SK-N-SH (cell line): ENCODE results near the gene TRPM2. TPM values are rescaled to one million over a fixed set of nuclear protein-coding genes. Genes with fewer than 3 reads are reported as not detected.

Experiments
- CTCF ChIA-PET: fragments of 300-600, 350-600 bp; formaldehyde crosslinking; extraction: SDS; loops from one replicate; lab custom pipeline; 2021; lab: Yijun Ruan, JAX
- POLR2A ChIA-PET: fragments of 350-600 bp; sonication (Branson Sonifier 250); formaldehyde crosslinking; extraction: SDS; loops from one replicate; lab custom pipeline; 2020; ENCODE audit warnings: antibody characterized with exemption, inconsistent platforms; lab: Yijun Ruan, JAX
- DNase-seq: peaks from one replicate; pipeline ENCODE4 v3.0.0; 2012
- H2AFZ ChIP-seq: fragments of 200-600 bp; sonication (generic); 2 replicates; pipeline ENCODE4 v1.8.1; 2016; ENCODE audit warnings: antibody characterized with exemption, mild to moderate bottlenecking, low read depth
- H3F3A ChIP-seq: fragments of 200-600 bp; sonication (generic); replicated peaks from 2 replicates; pipeline ENCODE3; 2016; ENCODE audit warnings: antibody characterized with exemption, mild to moderate bottlenecking; ENCODE audit not compliant: insufficient read depth
- H3K27ac ChIP-seq, 2 experiments: fragments of 200-500 bp in 1 of 2; fragments of 200-600 bp in 1 of 2; sonication (Bioruptor generic) in 1 of 2; sonication (generic), shearing (Covaris generic) in 1 of 2; 2 replicates each; pipeline versions ENCODE4 v1.5.1 to v1.6.1; 2014 to 2016; ENCODE audit warnings: low read depth in 2 of 2, inconsistent platforms in 1 of 2, low read length in 1 of 2, mild to moderate bottlenecking in 1 of 2, mixed read lengths in 1 of 2
- H3K27me3 ChIP-seq: fragments of 200-600 bp; sonication (generic), shearing (Covaris generic); 2 replicates; pipeline ENCODE4 v1.6.1; 2016; ENCODE audit warnings: mixed run types; ENCODE audit not compliant: insufficient read depth
- H3K36me3 ChIP-seq, 2 experiments: fragments of 200-500 bp in 1 of 2; fragments of 200-600 bp in 1 of 2; sonication (Bioruptor generic) in 1 of 2; sonication (generic) in 1 of 2; replicated peaks in 1 of 2; 2 replicates each; pipeline versions ENCODE3 to v1.5.1; 2014 to 2016; ENCODE audit warnings: low read length in 1 of 2, mild to moderate bottlenecking in 1 of 2; ENCODE audit not compliant: insufficient read depth in 2 of 2, control insufficient read depth in 1 of 2
- H3K4me1 ChIP-seq, 2 experiments: fragments of 200-500 bp in 1 of 2; fragments of 200-600 bp in 1 of 2; sonication (Bioruptor generic) in 1 of 2; sonication (generic), shearing (Covaris generic) in 1 of 2; 2 replicates each; pipeline versions ENCODE4 v1.5.1 to v1.6.1; 2014 to 2016; ENCODE audit warnings: low read depth in 1 of 2, low read length in 1 of 2, mixed run types in 1 of 2; ENCODE audit not compliant: insufficient read depth in 2 of 2, control insufficient read depth in 1 of 2
- H3K4me2 ChIP-seq: fragments of 200-600 bp; sonication (generic), shearing (Covaris generic); 2 replicates; pipeline ENCODE4 v1.6.1; 2017; ENCODE audit warnings: mixed run types
- H3K4me3 ChIP-seq, 2 experiments: fragments of 200-500 bp in 1 of 2; fragments of 200-600 bp in 1 of 2; sonication (Bioruptor generic) in 1 of 2; sonication (generic), shearing (Covaris generic) in 1 of 2; 2 replicates each; pipeline versions ENCODE4 v1.5.1 to v1.8.1; 2014 to 2016; ENCODE audit warnings: low read depth in 2 of 2, inconsistent platforms in 1 of 2, low read length in 1 of 2, mild to moderate bottlenecking in 1 of 2, mixed read lengths in 1 of 2, moderate library complexity in 1 of 2
- H3K79me2 ChIP-seq: fragments of 200-600 bp; sonication (generic); 2 replicates; pipeline ENCODE4 v1.8.1; 2017; ENCODE audit warnings: mild to moderate bottlenecking; ENCODE audit not compliant: insufficient read depth
- H3K9ac ChIP-seq: fragments of 200-600 bp; sonication (generic); 2 replicates; pipeline ENCODE4 v1.6.1; 2017; ENCODE audit warnings: mixed run types
- H3K9me2 ChIP-seq: fragments of 200-600 bp; sonication (generic); 2 replicates; pipeline ENCODE4 v1.6.1; 2017; ENCODE audit warnings: mixed run types
- H3K9me3 ChIP-seq: fragments of 200-600 bp; sonication (generic); 2 replicates; pipeline ENCODE4 v1.6.1; 2017; ENCODE audit warnings: mixed run types, mild to moderate bottlenecking, moderate library complexity
- H4K20me1 ChIP-seq: fragments of 200-600 bp; sonication (generic); 2 replicates; pipeline ENCODE4 v1.6.1; 2017; ENCODE audit warnings: mild to moderate bottlenecking, mixed run types; ENCODE audit not compliant: insufficient read depth
- CHD2 ChIP-seq: fragments of 150-350 bp; IDR thresholded peaks from 2 replicates; pipeline ENCODE4 v1.6.1; 2018; ENCODE audit warnings: low read length; ENCODE audit not compliant: partially characterized antibody
- EP300 ChIP-seq, 2 experiments: IDR thresholded peaks; 2 replicates each; pipeline versions ENCODE4 v1.4.0 to v1.6.1; 2012; ENCODE audit warnings: borderline replicate concordance in 1 of 2, low read depth in 1 of 2, low read length in 1 of 2
- FOSL2 ChIP-seq: IDR thresholded peaks from 2 replicates; pipeline ENCODE4 v1.4.0; 2012; ENCODE audit warnings: low read depth, mild to moderate bottlenecking, moderate library complexity, borderline replicate concordance
- GABPA ChIP-seq: IDR thresholded peaks from 2 replicates; pipeline ENCODE4 v1.4.0; 2012; ENCODE audit warnings: low read depth, mild to moderate bottlenecking
- GATA2 ChIP-seq: sonication (generic); formaldehyde crosslinking; IDR thresholded peaks from 2 replicates; pipeline ENCODE4 v1.5.0; 2020; ENCODE audit warnings: mild to moderate bottlenecking, missing genetic modification reagents
- RAD21 ChIP-seq: IDR thresholded peaks from 2 replicates; pipeline ENCODE4 v1.6.1; 2012; ENCODE audit warnings: mild to moderate bottlenecking, low read length
- RXRA ChIP-seq: IDR thresholded peaks from 2 replicates; pipeline ENCODE4 v1.4.0; 2012; ENCODE audit warnings: low read depth, mild to moderate bottlenecking, borderline replicate concordance
- SIN3A ChIP-seq: IDR thresholded peaks from 2 replicates; pipeline ENCODE4 v1.6.1; 2012; ENCODE audit warnings: low read depth, mild to moderate bottlenecking, low read length, moderate library complexity, borderline replicate concordance
- SMC3 ChIP-seq: IDR thresholded peaks from 2 replicates; pipeline ENCODE4 v1.6.1; 2012; ENCODE audit warnings: low read depth, low read length, improper control_type of control experiment
- WGBS: methylation state at CpG from one replicate; pipeline ENCODE4 v1.1.6; 2017; ENCODE audit warnings: low lambda C conversion rate; 5-methylcytosine and 5-hydroxymethylcytosine counted together
- polyA plus RNA-seq, 3 experiments: library from polyadenylated mRNA; depleted of rRNA; stranded (reverse); fragments of >200 nt; gene quantifications; 2 replicates each; pipeline ENCODE4 v1.2.3, GENCODE V29; 2012
- TF ChIP-seq, protein P1 (sequence below): IDR thresholded peaks from 2 replicates; pipeline ENCODE4 v1.4.0; 2012; ENCODE audit warnings: low read depth
- TF ChIP-seq, protein P2 (sequence below): IDR thresholded peaks from 2 replicates; pipeline ENCODE4 v1.6.1; 2012; ENCODE audit warnings: mild to moderate bottlenecking, low read depth, low read length, moderate library complexity
- TF ChIP-seq, protein P3 (sequence below): IDR thresholded peaks from 2 replicates; pipeline ENCODE4 v1.4.0; 2012; ENCODE audit warnings: low read depth, borderline replicate concordance
- TF ChIP-seq, protein P4 (sequence below): IDR thresholded peaks from 2 replicates; pipeline ENCODE4 v1.4.0; 2012; ENCODE audit warnings: low read depth, borderline replicate concordance

Gene TRPM2
- polyA plus RNA-seq, 1 of the 3 experiments (the other 2 are of a cell fraction) = not detected

DNA sequence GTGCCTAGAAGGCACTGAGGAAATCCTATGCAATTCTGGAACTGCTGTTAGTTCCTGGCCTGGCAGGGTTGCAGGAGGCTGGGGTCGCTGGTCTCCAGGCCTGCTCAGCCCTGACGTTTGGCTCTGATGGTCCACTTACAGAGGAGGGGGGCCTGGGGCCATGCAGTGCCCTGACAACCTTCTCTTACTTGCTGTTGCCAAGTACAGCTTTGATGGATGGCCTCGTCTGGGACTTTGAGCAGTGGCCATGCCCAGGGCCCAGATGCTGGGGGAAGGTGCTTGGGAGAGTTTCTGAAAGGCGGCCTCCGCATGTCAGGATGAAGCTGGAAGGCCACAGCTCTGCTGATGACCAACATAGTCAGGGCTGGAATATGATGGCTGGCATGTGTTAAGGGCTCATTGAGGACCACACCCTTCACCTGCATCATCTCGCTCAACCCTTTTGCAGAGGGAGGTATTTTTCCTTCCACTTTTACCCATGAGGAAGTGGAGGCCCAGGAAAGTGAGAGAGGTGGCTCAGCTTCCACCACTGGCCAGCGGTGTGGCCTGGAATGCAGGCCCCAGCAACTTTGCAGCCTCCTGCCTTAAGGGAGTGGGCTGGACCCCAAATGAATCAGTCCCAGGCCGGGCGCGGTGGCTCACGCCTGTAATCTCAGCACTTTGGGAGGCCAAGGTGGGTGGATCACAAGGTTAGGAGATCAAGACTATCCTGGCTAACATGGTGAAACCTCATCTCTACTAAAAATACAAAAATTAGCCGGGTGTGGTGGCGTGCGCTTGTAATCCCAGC is 67.2 kb downstream of the TRPM2 start:
- no peak for DNase-seq
- TF ChIP-seq, protein P1, sequence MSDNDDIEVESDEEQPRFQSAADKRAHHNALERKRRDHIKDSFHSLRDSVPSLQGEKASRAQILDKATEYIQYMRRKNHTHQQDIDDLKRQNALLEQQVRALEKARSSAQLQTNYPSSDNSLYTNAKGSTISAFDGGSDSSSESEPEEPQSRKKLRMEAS = no peak
- TF ChIP-seq, protein P2, sequence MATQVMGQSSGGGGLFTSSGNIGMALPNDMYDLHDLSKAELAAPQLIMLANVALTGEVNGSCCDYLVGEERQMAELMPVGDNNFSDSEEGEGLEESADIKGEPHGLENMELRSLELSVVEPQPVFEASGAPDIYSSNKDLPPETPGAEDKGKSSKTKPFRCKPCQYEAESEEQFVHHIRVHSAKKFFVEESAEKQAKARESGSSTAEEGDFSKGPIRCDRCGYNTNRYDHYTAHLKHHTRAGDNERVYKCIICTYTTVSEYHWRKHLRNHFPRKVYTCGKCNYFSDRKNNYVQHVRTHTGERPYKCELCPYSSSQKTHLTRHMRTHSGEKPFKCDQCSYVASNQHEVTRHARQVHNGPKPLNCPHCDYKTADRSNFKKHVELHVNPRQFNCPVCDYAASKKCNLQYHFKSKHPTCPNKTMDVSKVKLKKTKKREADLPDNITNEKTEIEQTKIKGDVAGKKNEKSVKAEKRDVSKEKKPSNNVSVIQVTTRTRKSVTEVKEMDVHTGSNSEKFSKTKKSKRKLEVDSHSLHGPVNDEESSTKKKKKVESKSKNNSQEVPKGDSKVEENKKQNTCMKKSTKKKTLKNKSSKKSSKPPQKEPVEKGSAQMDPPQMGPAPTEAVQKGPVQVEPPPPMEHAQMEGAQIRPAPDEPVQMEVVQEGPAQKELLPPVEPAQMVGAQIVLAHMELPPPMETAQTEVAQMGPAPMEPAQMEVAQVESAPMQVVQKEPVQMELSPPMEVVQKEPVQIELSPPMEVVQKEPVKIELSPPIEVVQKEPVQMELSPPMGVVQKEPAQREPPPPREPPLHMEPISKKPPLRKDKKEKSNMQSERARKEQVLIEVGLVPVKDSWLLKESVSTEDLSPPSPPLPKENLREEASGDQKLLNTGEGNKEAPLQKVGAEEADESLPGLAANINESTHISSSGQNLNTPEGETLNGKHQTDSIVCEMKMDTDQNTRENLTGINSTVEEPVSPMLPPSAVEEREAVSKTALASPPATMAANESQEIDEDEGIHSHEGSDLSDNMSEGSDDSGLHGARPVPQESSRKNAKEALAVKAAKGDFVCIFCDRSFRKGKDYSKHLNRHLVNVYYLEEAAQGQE = no peak
- TF ChIP-seq, protein P3, sequence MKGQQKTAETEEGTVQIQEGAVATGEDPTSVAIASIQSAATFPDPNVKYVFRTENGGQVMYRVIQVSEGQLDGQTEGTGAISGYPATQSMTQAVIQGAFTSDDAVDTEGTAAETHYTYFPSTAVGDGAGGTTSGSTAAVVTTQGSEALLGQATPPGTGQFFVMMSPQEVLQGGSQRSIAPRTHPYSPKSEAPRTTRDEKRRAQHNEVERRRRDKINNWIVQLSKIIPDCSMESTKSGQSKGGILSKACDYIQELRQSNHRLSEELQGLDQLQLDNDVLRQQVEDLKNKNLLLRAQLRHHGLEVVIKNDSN = no peak
- TF ChIP-seq GATA2 = no peak
- no peak for TF ChIP-seq SMC3
- TF ChIP-seq RAD21 = no peak
- TF ChIP-seq SIN3A = no peak
- TF ChIP-seq RXRA = no peak
- no peak for TF ChIP-seq GABPA
- no peak for TF ChIP-seq FOSL2
- TF ChIP-seq CHD2 = no peak
- no peak for TF ChIP-seq EP300 (IDR thresholded peaks at IDR 0.05; ENCODE audit: borderline replicate concordance in 1 of 2, low read depth in 1 of 2, low read length in 1 of 2)
- TF ChIP-seq, protein P4, sequence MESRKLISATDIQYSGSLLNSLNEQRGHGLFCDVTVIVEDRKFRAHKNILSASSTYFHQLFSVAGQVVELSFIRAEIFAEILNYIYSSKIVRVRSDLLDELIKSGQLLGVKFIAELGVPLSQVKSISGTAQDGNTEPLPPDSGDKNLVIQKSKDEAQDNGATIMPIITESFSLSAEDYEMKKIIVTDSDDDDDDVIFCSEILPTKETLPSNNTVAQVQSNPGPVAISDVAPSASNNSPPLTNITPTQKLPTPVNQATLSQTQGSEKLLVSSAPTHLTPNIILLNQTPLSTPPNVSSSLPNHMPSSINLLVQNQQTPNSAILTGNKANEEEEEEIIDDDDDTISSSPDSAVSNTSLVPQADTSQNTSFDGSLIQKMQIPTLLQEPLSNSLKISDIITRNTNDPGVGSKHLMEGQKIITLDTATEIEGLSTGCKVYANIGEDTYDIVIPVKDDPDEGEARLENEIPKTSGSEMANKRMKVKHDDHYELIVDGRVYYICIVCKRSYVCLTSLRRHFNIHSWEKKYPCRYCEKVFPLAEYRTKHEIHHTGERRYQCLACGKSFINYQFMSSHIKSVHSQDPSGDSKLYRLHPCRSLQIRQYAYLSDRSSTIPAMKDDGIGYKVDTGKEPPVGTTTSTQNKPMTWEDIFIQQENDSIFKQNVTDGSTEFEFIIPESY = no peak
- no peak overlapping the region for H2AFZ ChIP-seq
- H4K20me1 ChIP-seq = no peaks in the 10 kb centered on the region
- no peaks in the 10 kb centered on the region for H3K27me3 ChIP-seq
- H3K9me3 ChIP-seq = no peaks in the 10 kb centered on the region
- no peak overlapping the region for H3K9ac ChIP-seq
- WGBS = 45% methylated on average over 8 of the region's 14 CpGs
- CTCF ChIA-PET = no interaction called here
- no peaks in the 10 kb centered on the region for H3K9me2 ChIP-seq
- no peak overlapping the region for H3K4me2 ChIP-seq
- no peak overlapping the region for H3K27ac ChIP-seq
- POLR2A ChIA-PET = no interaction called here
- H3K4me3 ChIP-seq = no peak overlapping the region
- H3K79me2 ChIP-seq = no peaks in the 10 kb centered on the region
- peaks cover 0 to under 1% of the 10 kb centered on the region in 2 experiments; a peak in 1 of 4 replicates for H3K4me1 ChIP-seq
- H3K36me3 ChIP-seq = no peaks in the 10 kb centered on the region
- no peaks in the 10 kb centered on the region for H3F3A ChIP-seq
